ENCODE data around the gene CTDP1. TPM values are rescaled to one million over a fixed set of nuclear protein-coding genes. Genes with fewer than 3 reads are reported as not detected.
"Not testable (repeated sequence)": the region's sequence is repeated elsewhere in the genome, so short reads cannot be mapped to it uniquely, and the experiment has no call there.

Gene CTDP1
- total RNA-seq, 1 donor from 2014 or later: 10.7 TPM

DNA sequence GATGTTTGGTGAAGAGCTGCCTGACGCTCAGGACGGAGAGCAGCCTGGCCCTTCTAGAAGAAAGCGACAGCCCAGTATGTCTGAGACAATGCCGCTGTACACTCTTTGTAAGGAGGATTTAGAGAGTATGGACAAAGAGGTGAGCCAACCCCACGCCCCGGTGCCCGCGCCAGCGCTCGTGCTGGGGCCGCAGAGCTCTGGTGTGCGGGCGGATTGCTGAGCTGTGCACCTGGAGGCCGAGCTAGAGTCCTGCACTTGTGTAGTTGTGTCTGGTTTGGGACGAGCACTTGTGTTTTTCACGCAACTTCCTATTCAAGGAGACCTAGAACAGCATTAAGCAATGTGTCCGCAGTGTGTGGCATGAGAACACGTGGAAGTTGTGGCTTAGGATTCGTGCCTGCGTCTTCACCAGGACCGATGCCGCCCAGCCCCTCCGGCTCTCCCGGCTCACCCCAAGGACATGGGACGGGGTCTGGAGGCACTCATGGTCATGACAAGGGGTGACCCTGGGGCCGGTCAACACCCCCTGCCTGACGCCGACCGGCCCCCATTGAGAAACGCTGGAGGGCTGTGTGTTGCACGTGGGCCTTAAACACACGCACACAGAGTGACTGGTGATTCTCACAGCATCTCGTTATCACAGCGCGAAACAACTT is 49.5 kb downstream of the CTDP1 start:
- ATAC-seq: no peak

DNA sequence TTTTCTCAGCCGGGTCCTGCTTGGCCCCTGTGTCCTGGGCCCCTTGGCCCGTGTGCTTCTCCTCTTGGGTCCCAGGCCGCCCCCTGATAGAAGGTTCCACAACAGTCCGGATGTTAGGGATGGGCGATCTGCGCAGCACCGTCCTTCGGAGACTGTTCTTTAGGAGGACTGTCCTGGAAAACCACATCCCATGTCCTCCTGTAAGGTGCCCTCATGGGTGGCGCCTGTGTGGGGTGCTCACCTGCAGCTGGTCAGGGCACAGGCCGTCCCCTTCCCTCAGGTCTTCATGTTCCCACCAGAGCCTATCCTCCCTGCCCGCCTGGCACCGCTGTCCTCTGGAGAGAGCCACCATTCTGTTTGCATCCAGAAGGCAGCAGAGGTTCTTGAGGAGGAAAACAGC is 50.0 kb downstream of the CTDP1 start:
- ATAC-seq: no peak

DNA sequence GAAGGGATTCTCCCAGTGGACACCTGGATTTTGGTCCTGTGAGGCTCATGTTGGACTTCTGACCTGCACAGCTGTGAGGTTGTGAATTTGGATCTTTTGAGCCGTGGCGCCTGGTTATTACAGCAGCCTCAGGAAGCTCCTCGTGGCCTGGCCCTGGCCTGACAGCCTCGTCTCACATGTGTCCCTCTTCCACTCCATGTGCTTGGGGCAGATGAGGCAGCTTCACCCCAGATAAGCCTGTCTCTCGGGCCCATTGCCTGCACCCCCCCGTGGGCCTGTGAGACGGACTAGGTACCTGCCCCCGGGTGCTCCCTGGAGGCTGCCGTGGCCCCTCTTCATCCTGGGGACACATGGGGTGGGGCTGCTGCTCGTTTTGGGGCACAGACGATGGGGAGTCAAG is 51.2 kb downstream of the CTDP1 start:
- ATAC-seq: peak; percentile 8

DNA sequence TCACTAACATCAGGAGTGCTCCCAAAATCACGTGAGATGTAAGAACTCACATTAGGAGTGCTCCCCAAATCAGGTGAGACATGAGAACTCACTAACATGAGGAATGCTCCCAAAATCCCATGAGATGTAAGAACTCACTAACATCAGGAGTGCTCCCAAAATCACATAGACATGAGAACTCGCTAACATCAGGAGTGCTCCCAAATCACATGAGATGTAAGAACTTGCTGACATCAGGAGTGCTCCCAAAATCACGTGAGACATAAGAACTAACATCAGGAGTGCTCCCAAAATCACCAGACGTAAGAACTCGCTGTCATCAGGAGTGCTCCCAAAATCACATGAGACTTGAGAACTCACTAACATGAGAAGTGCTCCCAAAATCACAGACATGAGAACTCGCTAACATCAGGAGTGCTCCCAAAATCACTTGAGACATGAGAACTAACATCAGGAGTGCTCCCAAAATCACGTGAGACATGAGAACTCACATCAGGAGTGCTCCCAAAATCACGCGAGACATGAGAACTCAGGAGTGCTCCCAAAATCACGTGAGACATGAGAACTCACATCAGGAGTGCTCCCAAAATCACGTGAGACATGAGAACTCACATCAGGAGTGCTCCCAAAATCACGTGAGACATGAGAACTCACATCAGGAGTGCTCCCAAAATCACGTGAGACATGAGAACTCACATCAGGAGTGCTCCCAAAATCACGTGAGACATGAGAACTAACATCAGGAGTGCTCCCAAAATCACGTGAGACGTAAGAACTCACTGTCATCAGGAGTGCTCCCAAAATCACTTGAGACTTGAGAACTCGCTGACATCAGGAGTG is 52.5 kb downstream of the CTDP1 start:
- not testable (repeated sequence) for ATAC-seq

DNA sequence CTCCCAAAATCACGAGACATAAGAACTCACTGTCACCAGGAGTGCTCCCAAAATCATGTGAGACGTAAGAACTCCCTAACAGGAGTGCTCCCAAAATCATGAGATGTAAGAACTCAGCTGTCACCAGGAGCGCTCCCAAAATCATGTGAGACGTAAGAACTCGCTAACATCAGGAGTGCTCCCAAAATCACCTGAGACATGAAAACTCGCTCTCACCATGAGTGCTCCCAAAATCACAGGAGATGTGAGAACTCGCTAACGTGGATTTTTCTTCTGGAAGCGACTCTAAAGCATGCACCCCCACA is 53.1 kb downstream of the CTDP1 start:
- no peak for ATAC-seq

DNA sequence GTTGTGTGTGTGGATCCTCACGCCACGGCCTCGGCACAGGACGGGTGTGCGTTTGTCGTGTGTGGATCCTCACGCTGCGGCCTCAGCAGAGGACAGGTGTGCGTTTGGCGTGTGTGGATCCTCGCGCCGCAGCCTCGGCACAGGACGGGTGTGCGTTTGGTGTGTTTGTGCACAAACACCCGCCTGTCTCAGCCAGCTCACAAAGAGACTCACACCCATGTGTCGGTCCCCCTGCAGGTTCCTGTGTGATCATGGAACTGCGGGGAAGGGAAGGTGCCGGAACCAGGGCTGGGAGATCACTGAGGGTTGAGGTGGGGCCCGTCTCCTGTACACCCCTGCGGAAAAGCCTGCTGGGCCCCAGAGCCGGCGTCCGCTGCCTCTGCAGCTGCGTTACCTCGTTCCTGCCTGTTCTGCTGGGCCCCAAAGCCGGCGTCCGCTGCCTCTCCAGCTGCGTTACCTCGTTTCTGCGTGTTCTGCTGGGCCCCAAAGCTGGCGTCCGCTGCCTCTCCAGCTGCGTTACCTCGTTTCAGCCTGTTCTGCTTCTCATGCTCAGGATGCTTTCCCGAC is 53.6 kb downstream of the CTDP1 start:
- no peak for ATAC-seq

DNA sequence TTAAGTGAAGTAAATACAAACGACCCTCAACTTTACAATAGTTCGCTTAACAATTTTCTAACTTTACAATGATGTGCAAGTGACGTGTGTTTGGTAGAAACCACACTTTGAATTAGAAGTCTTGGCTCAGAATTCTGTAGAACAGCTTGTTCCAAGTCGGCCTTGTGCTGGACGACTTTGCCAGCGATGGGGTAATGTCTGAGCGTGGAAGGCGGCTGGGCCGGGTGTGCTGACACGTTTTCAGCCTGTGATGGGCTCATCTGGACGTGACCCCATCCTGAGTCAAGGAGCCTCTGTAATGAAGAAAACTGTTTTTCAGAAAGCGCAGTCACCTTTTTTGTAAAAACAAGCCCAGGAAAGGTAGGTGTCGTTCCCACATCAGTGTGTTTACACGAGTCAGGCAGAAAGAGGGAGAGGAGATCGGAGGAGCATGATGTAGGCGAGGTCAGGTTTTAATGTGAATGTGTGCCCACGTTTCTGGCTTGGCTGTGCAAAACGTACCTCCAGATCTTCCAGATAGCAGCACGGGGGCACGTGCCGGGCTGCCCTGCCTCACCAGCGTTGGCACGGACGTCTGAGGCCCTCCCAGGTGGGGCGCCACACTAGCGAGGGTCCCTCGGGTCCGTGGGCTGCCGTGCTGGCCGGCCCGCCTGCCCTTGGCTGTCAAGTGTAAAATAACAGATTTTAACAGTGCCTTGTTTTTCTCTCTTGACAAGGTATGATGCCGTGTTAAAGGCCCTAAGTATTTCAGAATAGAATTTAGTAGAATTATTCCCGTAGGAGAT is 54.6 kb downstream of the CTDP1 start:
- ATAC-seq: no peak

DNA sequence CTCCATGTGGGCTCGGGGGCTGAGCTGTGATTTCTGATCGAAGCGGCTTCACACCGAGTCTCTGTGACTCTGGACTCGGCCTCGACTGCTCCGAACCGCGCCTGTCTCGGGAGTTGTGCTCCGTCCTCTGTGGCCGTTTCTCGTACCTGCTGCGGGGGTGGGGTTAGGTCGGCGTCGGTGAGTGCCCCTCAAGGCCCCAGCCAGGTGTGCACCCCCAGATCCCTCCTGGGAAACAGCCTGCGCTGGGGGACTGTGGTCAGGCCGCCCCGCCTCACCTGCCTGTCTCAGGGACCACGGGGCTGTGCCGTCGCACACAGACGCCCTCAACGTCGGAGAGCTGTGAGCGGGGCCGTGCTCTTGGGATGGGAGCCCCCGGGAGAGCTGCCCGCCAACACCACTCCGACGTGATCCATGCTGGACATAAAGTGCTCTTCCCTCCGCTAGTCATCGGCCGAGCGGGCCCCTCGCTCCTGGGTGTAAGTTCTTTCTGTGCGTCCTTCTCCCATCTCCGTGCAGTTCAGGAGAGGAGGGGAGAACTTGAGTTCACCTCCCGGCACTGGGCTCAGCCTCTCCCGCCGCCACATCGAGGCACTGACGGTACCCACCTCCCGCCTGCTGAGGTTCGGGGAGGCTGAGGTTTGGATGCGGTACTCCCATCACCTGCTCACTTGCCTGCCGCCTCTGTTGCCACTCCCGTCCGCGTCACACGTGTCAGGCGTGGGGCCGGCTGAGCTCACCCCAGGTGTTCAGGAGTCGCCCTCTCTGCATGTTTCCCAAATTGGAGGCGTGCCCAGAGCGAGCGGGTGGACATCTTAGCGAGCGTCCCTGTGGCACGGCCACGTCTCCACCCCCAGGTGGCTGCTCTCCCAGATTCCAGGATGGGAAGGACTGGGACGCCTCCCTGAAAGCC is 55.7 kb downstream of the CTDP1 start:
- ATAC-seq: no peak

DNA sequence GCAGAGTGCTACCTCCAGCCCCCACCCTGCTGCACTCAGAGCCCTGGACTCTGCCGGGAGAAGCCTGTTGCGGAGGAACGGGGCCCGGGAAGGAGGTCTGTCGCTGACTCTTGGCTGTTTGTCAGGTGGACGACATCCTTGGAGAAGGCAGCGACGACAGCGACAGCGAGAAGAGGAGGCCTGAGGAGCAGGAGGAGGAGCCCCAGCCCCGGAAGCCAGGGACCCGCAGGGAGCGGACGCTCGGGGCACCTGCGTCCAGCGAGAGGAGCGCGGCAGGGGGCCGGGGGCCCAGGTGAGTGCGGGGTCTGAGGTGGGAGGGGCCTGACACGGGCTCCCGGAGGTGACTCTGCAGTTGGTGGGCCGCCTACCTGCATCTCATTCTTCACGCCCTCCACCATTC is 56.6 kb downstream of the CTDP1 start:
- ATAC-seq: no peak

DNA sequence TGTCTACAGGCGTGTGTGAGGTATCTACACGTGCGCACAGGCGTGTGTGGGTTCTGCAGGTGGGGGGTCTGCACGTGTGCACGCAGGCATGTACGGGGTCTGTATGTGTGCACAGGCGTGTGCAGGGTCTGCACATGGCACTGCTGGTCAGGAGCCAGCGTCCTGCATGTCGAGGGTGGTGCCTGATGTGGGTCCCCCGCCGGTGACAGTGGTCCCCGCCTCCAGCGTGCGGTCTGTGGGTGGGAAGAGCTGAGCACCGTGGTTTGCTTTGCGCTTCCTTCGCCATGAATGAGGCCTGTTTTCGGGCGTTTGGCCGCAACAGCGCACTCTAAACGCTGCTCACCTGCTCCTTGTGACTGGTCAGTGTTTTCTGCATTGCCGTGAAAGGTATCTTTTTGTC is 57.2 kb downstream of the CTDP1 start:
- ATAC-seq: peak; percentile 14

DNA sequence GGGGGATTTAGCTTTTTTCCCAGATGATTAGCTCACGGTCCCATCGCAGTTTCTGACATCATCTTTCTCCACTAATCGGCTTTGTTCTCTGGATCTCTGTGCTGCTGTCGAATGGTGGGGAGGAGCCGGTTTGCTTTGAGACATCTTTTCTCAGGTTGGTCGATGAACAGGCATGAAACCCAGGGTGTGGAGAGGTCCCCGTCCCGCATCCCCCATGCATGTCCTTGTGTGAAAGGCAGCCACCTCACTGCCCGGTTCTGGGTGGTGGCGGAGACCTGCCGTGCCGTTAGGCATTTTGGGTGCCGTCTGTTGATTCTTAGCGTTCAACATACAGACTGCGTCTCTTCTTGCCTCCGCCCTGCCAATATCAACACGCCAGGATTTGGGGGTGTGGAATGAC is 57.8 kb downstream of the CTDP1 start:
- no peak for ATAC-seq

DNA sequence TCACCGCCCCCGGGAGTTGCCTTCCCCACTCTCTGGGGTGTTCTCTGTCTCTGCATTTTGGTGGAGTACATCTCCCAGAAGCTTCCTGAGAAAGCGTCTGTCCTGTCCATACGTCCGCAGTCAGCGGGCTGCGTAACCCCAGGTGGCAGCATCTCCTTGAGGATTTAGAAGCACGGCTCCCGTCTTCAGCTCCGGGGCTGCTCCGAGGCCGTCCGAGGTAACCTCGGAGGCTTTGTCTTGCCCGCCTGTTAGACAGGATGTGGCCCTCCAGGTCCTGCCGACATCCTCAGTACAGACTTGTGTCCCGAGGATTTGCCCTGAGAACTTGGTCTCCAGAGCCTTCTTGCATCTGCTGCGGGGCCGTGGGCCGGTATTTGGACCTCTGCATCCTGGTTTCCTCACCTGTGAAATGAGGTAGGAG is 58.4 kb downstream of the CTDP1 start:
- no peak for ATAC-seq

DNA sequence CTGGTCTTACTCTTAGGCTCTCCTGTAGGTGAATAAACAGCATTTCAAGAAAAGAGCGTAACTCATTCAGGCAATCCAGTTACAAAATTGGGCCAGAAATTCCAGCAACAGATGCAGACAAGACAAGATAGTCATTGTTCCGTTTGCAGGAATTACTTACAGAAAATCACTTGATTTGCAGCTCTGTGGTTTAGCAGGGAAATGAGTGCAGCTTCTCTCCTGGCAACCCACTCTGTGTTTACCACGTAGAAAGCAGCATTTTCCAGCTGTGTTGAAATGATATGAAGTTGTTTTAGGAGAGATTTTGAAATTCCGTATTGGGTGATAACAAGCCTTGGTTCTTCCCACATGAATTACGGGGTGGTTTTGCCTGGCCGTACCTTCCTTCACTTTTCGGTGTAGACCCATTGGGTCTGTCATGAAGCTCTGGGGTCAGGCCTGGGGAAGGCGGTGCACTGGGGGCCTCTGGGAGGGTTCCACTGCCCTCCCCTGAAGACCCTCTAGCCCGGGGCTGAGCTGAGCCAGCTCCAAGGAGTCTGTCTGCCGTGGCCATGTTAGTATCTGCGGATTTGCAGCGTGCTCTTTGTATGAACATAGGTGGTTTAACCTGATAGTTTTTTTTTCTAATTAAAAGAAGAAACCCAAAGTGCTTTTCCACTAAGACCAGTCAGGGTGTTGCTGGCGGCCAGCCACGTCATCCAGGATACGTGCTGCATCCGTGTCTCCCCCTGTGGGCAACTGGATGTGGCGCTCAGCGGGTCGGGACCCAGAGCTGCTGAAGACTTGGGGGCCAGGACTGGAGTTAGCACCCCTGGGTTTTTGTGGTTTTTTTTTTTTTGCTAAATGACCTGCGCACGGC is 59.2 kb downstream of the CTDP1 start:
- ATAC-seq: no peak

DNA sequence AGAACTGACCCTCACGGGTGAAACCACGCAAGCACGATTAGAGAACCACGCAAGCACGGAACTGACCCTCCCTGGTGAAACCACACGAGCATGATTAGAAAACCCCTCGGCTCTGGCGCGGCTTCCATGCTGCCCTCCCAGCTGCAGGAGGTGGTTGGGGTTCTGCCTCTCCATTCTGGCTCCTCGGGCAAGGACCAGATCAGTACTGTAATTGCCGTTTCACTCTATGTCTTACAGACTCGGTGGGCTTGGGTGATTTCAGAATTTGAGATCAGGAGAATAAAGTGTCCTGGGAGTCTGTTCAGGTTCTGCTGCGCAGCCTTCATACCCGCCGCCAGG is 59.8 kb downstream of the CTDP1 start:
- no peak for ATAC-seq

DNA sequence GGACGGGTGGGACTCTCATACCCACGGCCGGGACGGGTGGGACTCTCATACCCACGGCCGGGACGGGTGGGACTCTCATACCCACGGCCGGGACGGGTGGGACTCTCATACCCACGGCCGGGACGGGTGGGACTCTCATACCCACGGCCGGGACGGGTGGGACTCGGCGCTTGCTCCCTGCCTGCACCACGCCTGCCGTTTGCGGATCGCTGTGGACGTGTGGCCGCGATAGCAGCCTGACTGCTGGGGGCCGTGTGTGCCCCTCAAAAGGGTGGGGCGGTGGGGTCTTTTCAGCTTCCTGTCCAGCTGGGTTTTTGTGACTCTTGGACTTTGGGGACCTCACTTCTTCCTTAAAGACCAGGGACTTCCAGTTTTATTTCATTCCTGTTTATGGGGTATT is 60.4 kb downstream of the CTDP1 start:
- not testable (repeated sequence) for ATAC-seq

DNA sequence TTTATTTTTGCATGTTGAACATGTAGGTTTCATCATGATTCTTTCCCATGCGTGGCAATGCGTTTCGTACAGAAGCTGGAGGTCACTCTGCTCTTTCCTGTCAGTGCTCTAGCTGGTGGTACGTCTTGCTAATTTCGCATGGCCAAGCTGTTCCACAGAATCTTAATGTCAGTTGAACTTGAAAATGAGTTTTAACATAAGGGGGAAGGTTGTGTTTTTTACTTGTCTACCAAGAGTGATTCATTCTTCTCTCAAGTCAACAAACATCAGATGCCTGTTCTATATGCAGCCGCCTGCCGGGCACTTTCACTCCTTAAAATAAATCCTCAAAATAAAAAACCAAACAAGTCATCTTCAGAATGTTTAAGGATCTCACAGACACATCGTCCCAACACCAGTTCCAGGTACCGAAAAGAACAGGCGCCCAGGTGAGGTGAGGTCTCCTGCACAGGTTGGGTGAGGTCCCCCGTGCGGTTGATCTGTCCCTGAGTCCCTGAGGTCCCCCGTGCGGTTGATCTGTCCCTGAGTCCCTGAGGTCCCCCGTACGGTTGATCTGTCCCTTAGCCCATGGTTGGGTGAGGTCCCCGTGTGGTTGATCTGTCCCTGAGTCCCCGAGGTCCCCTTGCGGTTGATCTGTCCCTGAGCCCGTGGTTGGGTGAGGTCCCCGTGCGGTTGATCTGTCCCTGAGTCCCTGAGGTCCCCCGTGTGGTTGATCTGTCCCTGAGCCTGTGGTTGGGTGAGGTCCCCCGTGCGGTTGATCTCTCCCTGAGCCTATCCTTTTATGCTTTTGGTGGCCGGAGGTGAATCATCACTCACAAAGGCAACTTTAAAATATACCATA is 61.1 kb downstream of the CTDP1 start:
- no peak for ATAC-seq

DNA sequence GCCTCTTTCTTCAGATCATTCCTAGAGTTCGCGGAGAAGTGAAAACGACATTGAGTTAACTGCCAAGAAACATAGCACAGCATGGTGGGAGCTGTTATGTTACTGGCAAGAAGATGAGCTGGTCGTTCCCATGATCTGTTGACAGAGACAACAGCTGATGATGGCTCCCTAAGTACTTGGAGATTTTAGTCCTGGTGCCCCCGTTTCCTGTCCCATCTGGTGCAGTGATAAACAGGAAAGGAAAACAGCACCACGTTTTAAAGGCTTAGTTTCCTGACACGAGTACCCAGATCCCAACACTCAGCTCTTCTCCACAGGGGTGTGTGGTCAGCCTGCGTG is 61.7 kb downstream of the CTDP1 start:
- no peak for ATAC-seq

DNA sequence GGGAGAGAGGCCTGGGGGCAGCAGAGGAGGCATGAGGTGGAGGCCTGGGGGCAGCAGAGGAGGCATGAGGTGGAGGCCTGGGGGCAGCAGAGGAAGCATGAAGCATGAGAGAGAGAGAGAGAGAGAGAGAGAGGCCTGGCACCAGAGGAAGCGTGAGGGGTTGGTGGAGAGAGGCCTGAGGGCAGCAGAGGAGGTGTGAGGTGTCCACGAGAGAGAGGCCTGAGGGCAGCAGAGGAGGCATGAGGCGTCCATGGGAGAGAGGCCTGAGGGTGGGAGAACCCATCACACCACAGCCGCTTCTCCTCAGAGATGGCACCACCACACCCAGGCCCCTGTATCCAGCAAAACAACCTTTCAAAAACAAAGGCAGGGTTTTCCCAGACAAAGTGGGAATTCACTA is 62.5 kb downstream of the CTDP1 start:
- no peak for ATAC-seq

DNA sequence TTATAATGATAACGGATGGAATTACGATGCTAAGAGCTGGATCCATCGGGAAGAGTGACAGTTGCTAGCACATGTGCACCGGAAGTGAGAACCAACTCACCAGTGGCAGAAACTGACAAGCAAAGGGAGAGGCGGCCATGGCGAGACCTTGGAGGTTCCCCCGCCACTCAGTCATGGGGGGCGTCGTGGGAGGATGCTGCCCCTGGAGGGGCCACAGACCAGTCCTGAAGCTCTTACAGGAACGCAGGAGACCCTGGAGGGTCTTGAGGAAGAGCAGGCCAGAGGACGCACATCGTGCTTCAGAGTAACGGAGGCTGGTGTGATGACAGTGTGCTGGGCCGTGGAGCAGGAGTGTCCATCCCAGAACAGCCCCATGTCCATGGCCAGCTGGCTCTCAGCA is 65.0 kb downstream of the CTDP1 start:
- ATAC-seq: no peak

DNA sequence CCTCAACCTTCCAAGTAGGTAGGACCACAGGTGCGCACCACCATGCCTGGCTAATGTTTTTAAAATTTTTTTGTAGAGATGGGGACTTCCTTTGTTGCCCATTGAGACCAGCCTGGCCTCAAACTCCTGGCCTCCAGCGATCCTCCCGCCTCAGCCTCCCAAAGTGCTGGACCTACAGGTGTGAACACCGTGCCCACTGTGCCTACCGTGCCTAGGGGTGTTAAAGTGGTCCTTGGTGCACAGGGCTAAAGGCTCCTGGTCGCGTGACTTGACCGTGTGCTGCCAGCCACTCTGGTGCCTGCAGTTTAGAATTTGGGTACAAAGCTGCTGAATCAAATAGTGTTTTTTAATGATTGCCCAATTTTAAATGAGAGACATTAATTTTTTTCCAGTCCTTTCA is 67.1 kb downstream of the CTDP1 start:
- ATAC-seq: no peak
